AG20443 (cell line): ENCODE results near the gene FGGY.

ENCODE experiments used
- DNase-seq: peaks from one replicate; pipeline ENCODE4 v3.0.0; 2012; ENCODE audit warnings: low spot score, mixed read lengths

The FGGY gene

GRCh38 chr1:59678493-59679228 is 381.8 kb downstream of the FGGY start:
- peak; percentile 78 for DNase-seq

GRCh38 chr1:59680044-59680443 is 383.1 kb downstream of the FGGY start:
- DNase-seq, result no peak

GRCh38 chr1:59682396-59683080 is 385.6 kb downstream of the FGGY start:
- no peak for DNase-seq

DNA sequence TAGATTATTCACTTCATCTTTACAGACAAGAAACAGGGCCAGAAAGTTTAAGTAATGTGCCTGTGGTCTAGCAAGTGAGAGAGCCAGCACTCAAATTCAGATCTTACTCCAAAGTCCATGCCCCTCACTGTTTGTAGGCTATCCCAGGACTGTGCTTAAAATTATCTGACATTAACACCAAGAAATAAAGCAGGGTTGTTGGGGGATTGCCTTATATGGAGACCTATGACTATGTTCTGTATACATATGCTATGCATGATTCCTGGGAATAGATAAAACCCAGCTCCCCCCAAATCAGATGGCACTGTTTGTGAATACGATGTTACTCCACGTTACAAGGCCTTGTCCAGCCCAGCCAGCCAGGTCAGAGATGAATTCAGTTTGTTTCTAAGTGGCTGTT is 386.3 kb downstream of the FGGY start:
- no peak for DNase-seq

DNA sequence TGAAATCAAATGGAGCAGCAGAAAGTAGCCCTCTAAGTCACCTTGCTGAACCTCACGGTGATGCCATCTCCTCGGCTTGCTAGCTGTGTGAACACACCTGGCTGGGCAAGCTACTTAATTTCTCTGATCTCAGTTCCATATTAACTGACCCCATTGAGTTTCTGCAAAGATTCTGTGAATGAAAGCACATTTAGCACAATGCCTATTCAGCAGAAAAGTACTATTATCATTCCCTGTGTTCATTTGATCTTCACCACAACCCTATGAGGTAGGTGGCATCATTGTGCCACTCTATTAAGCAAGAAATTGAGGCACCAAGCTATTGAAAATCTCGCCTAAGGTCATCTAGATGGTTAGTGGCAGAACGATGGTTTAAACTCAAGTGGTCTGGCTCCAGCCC is 387.8 kb downstream of the FGGY start:
- DNase-seq, result no peak

GRCh38 chr1:59685101-59685500 is 388.2 kb downstream of the FGGY start:
- DNase-seq, result no peak

GRCh38 chr1:59685666-59686065 is 388.8 kb downstream of the FGGY start:
- no peak for DNase-seq

DNA sequence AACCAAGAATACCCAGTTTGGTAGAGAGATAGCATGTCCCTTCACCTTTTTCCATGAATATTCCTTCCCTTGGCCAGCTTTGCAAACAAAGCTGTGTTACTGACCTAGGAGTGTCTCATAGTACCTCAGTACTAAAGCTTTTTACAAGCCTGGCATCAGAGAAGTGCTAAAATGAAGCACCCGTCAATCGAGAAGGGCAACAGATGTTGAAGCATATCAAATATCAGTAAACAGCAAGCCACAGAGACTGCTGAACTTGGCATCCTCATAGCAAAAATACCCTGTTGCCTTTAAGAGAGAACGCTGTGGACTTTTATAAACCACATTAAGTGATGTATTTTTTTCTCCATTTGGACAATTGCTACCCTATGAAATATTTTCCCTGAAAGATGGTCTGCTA is 389.3 kb downstream of the FGGY start:
- DNase-seq, result no peak

DNA sequence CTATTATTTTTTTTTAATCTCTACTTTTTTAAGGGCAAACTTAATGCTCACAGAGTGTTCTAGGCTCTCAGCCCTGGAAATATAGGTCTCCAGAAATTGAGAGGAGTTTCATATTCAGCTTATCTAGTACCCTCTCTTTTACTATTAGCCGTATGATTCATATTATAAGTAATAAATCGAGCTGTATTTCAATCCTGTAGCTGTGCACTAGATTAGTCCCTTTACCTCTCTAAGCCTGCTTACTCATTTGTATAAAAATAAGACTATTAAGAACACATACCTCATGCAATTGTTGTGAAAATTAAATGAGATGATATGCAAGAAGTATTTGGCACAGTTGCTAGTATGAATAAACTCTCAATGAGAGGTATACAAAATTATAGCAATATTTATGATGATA is 389.7 kb downstream of the FGGY start:
- DNase-seq, result no peak

DNA sequence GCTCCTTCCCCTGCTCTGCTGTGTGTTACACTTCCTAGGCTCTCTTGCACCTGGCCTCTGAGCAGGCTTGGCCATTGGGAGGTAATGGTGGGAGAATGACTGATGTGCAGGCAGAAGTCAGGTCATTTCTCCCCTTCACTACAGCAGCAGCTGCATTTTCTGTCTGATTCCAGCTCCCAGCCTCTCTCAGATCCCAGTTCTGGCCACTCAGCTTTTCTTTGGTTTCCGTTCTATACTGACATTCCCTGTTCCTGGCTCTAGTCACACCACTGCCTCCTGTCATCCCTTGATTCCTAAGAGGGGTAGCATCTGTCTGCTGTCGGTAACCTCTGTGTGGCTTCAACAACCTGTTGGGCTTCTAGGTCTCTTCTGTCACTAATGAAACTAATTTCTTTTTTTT is 390.2 kb downstream of the FGGY start:
- no peak for DNase-seq

- no peak for DNase-seq
Measured at GRCh38 chr1:59688976-59689375, 392.1 kb downstream of the FGGY start.

DNA sequence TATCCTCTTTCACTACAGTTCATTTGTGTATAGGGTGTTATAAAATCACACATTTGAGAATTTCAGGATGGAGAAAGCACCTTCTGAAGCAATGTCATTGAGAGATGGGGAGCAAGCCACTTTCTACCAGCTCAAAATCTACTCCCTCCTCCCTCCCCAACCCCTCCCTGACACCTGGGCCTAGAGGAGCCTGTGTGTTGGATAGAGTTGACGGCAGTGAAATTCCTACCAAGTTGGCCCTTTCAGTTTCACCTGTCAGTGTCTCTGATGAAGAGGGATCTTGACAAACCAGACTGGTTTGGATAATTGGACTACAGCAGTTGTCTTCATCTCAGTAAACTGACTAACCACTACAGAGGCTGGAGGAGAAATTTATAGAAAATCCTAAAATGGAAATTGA is 392.8 kb downstream of the FGGY start:
- no peak for DNase-seq

DNA sequence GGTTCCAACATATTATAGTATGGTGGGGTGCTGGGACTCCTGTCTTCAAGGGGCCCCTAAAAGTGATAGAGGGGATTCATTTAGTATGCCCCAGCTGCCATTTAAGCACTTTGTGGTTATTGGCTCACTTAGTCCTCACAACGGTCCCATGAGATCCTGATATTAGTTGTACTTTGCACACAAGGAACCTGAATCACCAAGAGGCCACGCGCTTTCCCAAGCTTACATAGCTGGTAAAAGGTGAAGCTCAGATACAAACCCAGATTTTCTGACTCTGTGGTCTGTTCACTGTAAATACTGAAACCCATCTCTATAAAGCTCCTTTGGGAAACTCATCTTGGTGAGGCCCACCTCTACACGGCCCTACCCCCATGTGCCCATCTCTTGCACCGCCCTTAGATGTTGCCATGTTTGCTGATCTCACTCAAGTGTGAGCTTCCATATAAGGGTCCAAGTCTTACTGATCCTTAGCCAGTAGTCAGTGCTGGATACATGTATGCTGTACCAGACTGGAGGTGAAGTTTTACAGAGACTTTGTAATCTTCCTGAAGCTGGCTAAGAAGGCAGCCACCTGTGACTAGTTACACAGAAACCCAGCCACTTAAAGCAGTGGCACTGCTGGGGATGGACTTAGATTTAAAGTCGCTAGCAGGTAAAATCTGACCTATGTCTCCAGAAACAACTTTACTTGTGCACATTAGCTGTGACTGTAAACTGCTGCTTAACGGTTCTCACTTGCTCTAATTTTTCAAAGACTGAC is 393.5 kb downstream of the FGGY start:
- no peak for DNase-seq

GRCh38 chr1:59691261-59691660 is 394.4 kb downstream of the FGGY start:
- DNase-seq, result peak; percentile 21

DNA sequence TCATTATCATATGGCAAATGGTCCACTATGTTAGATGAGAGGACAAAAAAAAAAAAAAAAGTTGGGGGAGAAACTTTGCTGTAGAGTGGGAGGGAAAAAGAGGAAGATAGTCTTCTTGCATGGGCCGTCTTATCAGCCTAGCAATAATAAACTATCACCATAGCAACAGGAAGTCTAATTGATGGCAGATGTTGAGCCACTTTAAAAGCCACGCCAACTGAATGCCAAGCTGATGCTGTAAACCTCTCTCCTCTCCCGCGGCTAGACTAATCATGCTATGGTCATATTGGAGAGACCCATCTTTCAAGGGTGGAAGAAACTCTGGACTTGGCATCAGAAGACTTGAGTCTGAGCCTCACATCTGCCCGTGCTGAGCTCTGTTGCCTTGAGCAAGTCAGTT is 395.7 kb downstream of the FGGY start:
- DNase-seq, result peak; percentile 86

GRCh38 chr1:59693406-59693805 is 396.5 kb downstream of the FGGY start:
- no peak for DNase-seq

DNA sequence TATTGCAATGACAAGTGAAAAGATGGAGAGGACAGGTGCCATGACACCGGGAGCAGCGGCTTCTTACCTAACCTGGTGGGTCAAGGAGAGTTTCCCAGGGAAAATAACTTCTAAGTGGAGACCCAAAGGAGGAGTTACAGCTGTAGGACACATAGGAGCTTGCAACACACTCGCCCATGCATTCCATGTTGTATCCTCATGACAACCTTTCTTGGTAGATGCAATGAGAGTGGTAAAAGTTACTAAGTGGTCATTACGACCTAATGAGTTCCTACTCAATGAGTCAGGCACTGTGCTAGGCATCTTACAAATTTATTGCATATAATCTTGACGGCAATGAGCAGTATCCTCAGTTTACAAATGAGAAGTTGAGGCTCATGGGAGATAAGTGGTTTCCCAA is 398.4 kb downstream of the FGGY start:
- DNase-seq, result no peak

- DNase-seq, result no peak
Measured at GRCh38 chr1:59696421-59697115, 399.7 kb downstream of the FGGY start.

DNA sequence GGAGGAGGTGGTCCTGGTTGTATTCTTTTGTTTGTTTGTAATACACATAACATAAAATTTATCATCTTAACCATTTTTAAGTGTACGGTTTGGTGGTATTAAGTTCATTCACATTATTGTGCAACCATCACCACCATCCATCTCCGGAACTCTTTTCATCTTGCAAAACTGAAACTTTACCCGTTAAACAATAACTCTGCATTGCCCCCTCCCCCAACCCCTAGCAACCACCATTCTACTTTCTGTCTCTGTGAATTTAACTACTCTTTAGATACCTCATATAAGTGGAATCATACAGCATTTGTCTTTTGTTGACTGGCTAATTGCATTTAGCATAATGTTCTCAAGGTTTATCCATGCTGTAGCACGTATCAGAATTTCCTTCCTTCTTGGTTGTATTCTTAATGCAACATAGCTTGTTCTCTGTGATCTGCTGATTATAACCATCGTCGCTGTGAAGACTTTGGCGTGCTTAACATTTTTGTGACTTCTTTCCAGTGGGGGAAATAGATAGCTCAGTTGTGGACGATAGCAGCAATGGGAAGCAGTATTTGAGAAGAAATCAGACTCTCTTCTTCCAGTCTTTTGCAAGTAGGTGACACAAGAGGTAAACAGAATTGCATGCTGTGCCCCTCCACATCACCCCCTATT is 400.4 kb downstream of the FGGY start:
- no peak for DNase-seq

DNA sequence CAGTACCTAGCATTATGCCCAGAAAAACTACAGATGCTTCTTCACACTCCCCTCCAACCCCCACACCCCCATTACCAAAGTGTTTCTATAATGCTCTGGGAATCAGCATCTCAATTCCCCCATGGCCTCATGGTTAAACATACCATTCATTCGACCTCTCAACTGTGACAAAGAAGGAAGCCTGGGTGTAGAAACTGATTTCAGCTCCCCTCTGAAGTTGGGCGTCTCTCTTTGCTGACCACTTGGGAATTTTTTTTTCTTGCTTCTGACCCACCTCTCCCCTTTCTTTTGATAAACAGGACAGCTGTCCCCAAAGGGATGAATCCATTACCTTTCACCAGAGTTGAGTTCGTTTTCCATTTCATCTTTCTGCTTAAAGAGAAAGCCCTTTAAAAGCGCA is 401.5 kb downstream of the FGGY start:
- DNase-seq, result no peak

DNA sequence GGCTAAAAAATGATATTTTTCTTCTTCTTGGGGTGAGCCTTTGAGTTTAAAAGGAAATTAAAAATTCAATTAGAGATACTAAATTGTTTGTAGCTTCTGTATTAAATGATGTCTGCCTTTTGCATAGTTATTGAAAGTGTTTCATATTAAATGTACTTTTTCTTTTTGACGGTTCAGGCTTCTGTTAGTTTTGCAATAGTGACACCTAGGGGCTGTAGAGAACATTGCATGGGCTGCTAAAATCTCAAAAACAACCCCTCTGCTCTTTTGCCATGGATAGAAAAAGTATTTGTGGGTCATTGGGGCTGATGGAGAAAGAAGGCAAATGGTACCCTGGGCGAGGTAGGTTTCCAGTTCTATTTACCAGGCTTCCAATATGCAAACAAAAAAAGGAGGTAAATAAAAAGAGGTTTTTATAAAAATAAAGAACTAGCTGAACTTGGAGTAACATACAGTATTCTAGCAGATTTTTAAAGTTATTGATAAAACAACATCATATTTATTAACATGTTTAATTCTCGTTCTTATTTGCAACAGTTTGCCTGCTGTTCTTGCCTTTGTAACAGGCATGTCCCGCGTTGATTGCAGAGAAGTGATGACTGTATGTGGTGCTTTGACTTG is 402.4 kb downstream of the FGGY start:
- peak; percentile 51 for DNase-seq

DNA sequence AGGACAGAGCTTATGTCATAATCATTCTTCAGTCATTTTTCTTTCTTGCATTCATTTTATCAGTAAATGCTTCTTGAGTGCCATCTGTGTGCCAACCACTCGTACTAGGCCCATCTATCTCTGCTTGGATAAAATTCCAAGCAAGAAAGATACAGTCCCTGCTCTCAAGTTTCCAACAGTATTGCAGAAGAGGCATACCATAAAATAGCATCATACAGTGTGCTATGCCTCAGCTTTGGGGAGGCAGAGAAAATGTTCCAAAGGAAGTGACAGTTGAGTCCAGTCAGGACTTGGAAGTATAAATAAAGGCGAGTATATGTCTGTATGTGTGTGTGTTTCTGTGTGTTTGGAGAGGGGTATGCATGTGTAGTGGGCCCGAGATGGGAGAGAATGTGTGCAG is 404.5 kb downstream of the FGGY start:
- no peak for DNase-seq
